Spleen (tissue), 11 donors: ENCODE measurements around the gene TCF20. TPM values are rescaled to one million over a fixed set of nuclear protein-coding genes. Genes with fewer than 3 reads are reported as not detected.

Source experiments
- DNase-seq: peaks from one replicate; pipeline ENCODE4 v3.0.0-alpha.2; 2020
- H3K27ac ChIP-seq, 8 donors: fragments of 200-600 bp; sonication (generic) in 7 of 8; 1 replicate in 4 of 8; 2 replicates in 4 of 8; pipeline versions ENCODE4 v1.5.0 to v1.8.0; 2016 to 2021; ENCODE audit warnings: inconsistent platforms in 4 of 8, mild to moderate bottlenecking in 4 of 8, moderate library complexity in 1 of 8
- H3K27me3 ChIP-seq, 7 donors: fragments of 200-600 bp; sonication (generic) in 6 of 7; replicated peaks in 1 of 7; 1 replicate in 4 of 7; 2 replicates in 3 of 7; pipeline versions ENCODE4 v1.5.0 to v1.8.0; 2016 to 2021; ENCODE audit warnings: inconsistent platforms in 3 of 7, mild to moderate bottlenecking in 1 of 7
- H3K36me3 ChIP-seq, 6 donors: fragments of 200-600 bp; sonication (generic) in 5 of 6; 1 replicate in 4 of 6; 2 replicates in 2 of 6; pipeline versions ENCODE4 v1.5.0 to v1.8.0; 2016 to 2021; ENCODE audit warnings: inconsistent platforms in 2 of 6
- H3K4me1 ChIP-seq, 6 donors: fragments of 200-600 bp; sonication (generic) in 5 of 6; 1 replicate in 3 of 6; 2 replicates in 3 of 6; pipeline versions ENCODE4 v1.5.0 to v1.8.0; 2016 to 2021; ENCODE audit warnings: inconsistent platforms in 3 of 6
- H3K4me3 ChIP-seq, 8 donors: fragments of 200-600 bp; sonication (generic) in 7 of 8; 1 replicate in 4 of 8; 2 replicates in 4 of 8; pipeline versions ENCODE4 v1.5.0 to v1.8.0; 2016 to 2021; ENCODE audit warnings: inconsistent platforms in 4 of 8, mild to moderate bottlenecking in 4 of 8, moderate library complexity in 2 of 8
- H3K9me3 ChIP-seq, 8 donors: fragments of 200-600 bp; sonication (generic) in 7 of 8; 1 replicate in 4 of 8; 2 replicates in 4 of 8; pipeline versions ENCODE4 v1.5.0 to v1.8.0; 2016 to 2021; ENCODE audit warnings: inconsistent platforms in 4 of 8
- CTCF ChIP-seq, 11 experiments: fragments of 200-600 bp in 7 of 11; fragments of 450-650 bp in 4 of 11; sonication (generic) in 4 of 11; IDR thresholded peaks in 8 of 11; conservative IDR thresholded peaks in 3 of 11; 1 replicate in 7 of 11; 2 replicates in 4 of 11; pipeline versions ENCODE4 v1.4.0 to v1.8.0; 2016 to 2021; ENCODE audit warnings: antibody characterized with exemption in 11 of 11, inconsistent platforms in 4 of 11, mild to moderate bottlenecking in 1 of 11
- POLR2A ChIP-seq, 3 donors: fragments of 450-650 bp; IDR thresholded peaks; one replicate each; pipeline ENCODE4 v1.5.1; 2017; ENCODE audit warnings: antibody characterized with exemption in 3 of 3, mild to moderate bottlenecking in 1 of 3
- POLR2AphosphoS5 ChIP-seq, 3 donors: sonication (generic); formaldehyde crosslinking; IDR thresholded peaks; one replicate each; pipeline ENCODE4 v1.5.1; 2017; ENCODE audit warnings: antibody characterized with exemption in 3 of 3
- WGBS, 5 donors: extraction: QIAGEN DNeasy Blood & Tissue Kit in 3 of 5; methylation state at CpG; one replicate each; pipeline versions ENCODE4 v1.1.5 to v1.1.7; 2013 to 2018; 5-methylcytosine and 5-hydroxymethylcytosine counted together
- intact Hi-C: fragments of 100-400 bp; cut with DNase I; formaldehyde crosslinking; loops from one replicate; pipeline ENCODE4 v1.15.0; 2023; ENCODE audit warnings: low total_unique reads
- polyA plus RNA-seq, 3 donors: library from polyadenylated mRNA; stranded (reverse); fragments of 200-250 nt; gene quantifications; one replicate each; pipeline ENCODE4 v1.2.1, GENCODE V29; 2013
- total RNA-seq, 7 donors: library from RNA; depleted of rRNA in 3 of 7; stranded (reverse); fragments of >200 nt in 3 of 7; fragmentation: NEBNext Ultra II Directional in 4 of 7; extraction: Animal tissue kit (Norgen Biotek cat#: 25700) in 4 of 7; gene quantifications; one replicate each; pipeline versions ENCODE4 v1.1.0 to v1.2.1, GENCODE V29; 2016 to 2021
- donor health status: healthy with polysubstance abuse.
- donor health status: DM: no; HTN: no; CAD: no; lungs with moderate emphysema.
- donor health status: DM: no; HTN: no; CAD: no.
- donor health status: Bipolar disorder and iron deficiency.
- donor health status: healthy.
- donor health status: DM: no; HTN: no; CAD: no.
- donor health status: DM: yes; HTN: yes; CAD: no.

The TCF20 gene
- total and polyA plus RNA-seq, 10 donors = 4.4 to 54.1 (median 41.9) TPM

- Histone ChIP-seq H3K36me3 (no peaks in the 10 kb centered on the region), H3K27ac (no peak overlapping the region), H3K4me3 (no peak overlapping the region), H3K27me3 (peaks cover 0 to 22% (median 4%) of the 10 kb centered on the region in 7 donors), H3K4me1 (peaks cover 0 to 16% (median 4%) of the 10 kb centered on the region in 6 donors), H3K9me3 (no peaks in the 10 kb centered on the region)
- intact Hi-C loops = no loop called here
- TF ChIP-seq POLR2AphosphoS5 (IDR thresholded peaks at IDR 0.05) (no peak), POLR2A (IDR thresholded peaks at IDR 0.05) (no peak), CTCF (IDR thresholded peaks at IDR 0.05 in 8 of 11, conservative IDR thresholded peaks at IDR 0.05 in 3 of 11) (no peak)
- no peak for DNase-seq
- 78 to 86% (median 84%) methylated on average over 22 to 25 of the region's 25 CpGs for WGBS, 5 donors
Measured at GRCh38 chr22:42317691-42318547, 47.5 kb upstream of the TCF20 start.

- intact Hi-C loops = no loop called here
- no peak overlapping the region for H3K4me3 ChIP-seq
- no peak overlapping the region for H3K27ac ChIP-seq
- no peak for TF ChIP-seq CTCF (IDR thresholded peaks at IDR 0.05 in 8 of 11, conservative IDR thresholded peaks at IDR 0.05 in 3 of 11)
- TF ChIP-seq POLR2A (IDR thresholded peaks at IDR 0.05) = no peak
- TF ChIP-seq POLR2AphosphoS5 (IDR thresholded peaks at IDR 0.05) = no peak
- peaks cover 0 to 25% (median 4%) of the 10 kb centered on the region in 7 donors for H3K27me3 ChIP-seq
- WGBS, 5 donors = 59 to 79% (median 69%) methylated on average over 13 of the region's 13 CpGs
- H3K4me1 ChIP-seq = peaks cover 0 to 16% (median 4%) of the 10 kb centered on the region in 6 donors
- DNase-seq = no peak
- H3K9me3 ChIP-seq = no peaks in the 10 kb centered on the region
- no peaks in the 10 kb centered on the region for H3K36me3 ChIP-seq
Measured at GRCh38 chr22:42317008-42317407, 46.6 kb upstream of the TCF20 start.

- intact Hi-C loops = no loop called here
Measured at GRCh38 chr22:42315392-42315756, 44.9 kb upstream of the TCF20 start.

More at GRCh38 chr22:42315392-42315756, 44.9 kb upstream of the TCF20 start:
- peaks cover 0 to 16% (median 4%) of the 10 kb centered on the region in 6 donors for H3K4me1 ChIP-seq
- H3K9me3 ChIP-seq = no peaks in the 10 kb centered on the region
- H3K4me3 ChIP-seq = no peak overlapping the region
- no peaks in the 10 kb centered on the region for H3K36me3 ChIP-seq
- H3K27ac ChIP-seq = no peak overlapping the region
- TF ChIP-seq CTCF (IDR thresholded peaks at IDR 0.05 in 8 of 11, conservative IDR thresholded peaks at IDR 0.05 in 3 of 11) (no peak), POLR2AphosphoS5 (IDR thresholded peaks at IDR 0.05) (no peak), POLR2A (IDR thresholded peaks at IDR 0.05) (no peak)
- DNase-seq = no peak
- H3K27me3 ChIP-seq = peaks cover 0 to 25% (median 4%) of the 10 kb centered on the region in 7 donors
